Lower leg skin (tissue), 3 donors: ENCODE results near the gene AEBP1.

ENCODE experiments used
- POLR2A ChIP-seq, 2 donors: fragments of 450-650 bp; IDR thresholded peaks; one replicate each; pipeline ENCODE4 v1.6.1; 2016 to 2017; ENCODE audit warnings: antibody characterized with exemption in 2 of 2, mild to moderate bottlenecking in 1 of 2, moderate library complexity in 1 of 2
- TF ChIP-seq, protein P1 (sequence below), 3 donors: fragments of 450-650 bp; IDR thresholded peaks; one replicate each; pipeline ENCODE4 v1.5.1; 2016; ENCODE audit warnings: antibody characterized with exemption in 3 of 3, mild to moderate bottlenecking in 3 of 3, moderate library complexity in 2 of 3

GRCh38 chr7:44087911-44088838 lies 16.0 kb upstream of the AEBP1 start:
- TF ChIP-seq, protein P1, sequence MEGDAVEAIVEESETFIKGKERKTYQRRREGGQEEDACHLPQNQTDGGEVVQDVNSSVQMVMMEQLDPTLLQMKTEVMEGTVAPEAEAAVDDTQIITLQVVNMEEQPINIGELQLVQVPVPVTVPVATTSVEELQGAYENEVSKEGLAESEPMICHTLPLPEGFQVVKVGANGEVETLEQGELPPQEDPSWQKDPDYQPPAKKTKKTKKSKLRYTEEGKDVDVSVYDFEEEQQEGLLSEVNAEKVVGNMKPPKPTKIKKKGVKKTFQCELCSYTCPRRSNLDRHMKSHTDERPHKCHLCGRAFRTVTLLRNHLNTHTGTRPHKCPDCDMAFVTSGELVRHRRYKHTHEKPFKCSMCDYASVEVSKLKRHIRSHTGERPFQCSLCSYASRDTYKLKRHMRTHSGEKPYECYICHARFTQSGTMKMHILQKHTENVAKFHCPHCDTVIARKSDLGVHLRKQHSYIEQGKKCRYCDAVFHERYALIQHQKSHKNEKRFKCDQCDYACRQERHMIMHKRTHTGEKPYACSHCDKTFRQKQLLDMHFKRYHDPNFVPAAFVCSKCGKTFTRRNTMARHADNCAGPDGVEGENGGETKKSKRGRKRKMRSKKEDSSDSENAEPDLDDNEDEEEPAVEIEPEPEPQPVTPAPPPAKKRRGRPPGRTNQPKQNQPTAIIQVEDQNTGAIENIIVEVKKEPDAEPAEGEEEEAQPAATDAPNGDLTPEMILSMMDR (IDR thresholded peaks at IDR 0.05) = no peak
- no peak for TF ChIP-seq POLR2A (IDR thresholded peaks at IDR 0.05)
